Stimulated activated CD4-positive, alpha-beta T cell treated with anti-CD3 and anti-CD28 coated beads, Interleukin-12 subunit alpha, Interleukin-12 subunit beta, amount 100 ng/mL, for 48 hours (primary cell): Measurements from ENCODE around the gene SPEM2.

Experiments
- DNase-seq, 3 donors: peaks; one replicate each; pipeline ENCODE4 v3.0.0-alpha.2; 2020; ENCODE audit warnings: low read depth in 2 of 3, low spot score in 1 of 3

SPEM2 gene

DNA sequence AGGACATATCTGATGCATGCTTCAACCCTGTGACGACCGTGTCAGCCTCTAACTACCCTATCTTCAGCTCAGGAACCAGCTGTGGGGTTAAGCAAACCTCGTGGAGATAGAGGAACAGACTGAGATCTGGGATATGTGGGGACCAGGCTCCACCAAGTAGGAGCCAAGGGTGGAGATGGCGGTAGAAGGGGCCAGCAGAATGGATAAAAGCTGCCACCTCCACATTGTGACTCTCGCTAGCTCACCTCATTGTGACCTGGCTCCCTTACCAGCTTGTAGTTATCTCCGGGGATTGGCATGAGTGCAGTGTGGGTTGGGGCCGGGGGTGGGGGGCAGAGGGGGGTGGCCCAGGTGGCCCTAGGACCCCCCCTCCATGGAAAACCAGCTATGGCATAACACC, at the start of gene SPEM2:
TSS of gene SPEM2 (plus strand) at position 301 of the 400 bp plus-strand sequence. CDS start at position 374, 73 bp downstream.
- DNase-seq: no peak

GRCh38 chr17:7379134-7379533, 46.3 kb upstream of the SPEM2 start:
- DNase-seq: no peak

GRCh38 chr17:7380321-7380720, 45.1 kb upstream of the SPEM2 start:
- no peak for DNase-seq

DNA sequence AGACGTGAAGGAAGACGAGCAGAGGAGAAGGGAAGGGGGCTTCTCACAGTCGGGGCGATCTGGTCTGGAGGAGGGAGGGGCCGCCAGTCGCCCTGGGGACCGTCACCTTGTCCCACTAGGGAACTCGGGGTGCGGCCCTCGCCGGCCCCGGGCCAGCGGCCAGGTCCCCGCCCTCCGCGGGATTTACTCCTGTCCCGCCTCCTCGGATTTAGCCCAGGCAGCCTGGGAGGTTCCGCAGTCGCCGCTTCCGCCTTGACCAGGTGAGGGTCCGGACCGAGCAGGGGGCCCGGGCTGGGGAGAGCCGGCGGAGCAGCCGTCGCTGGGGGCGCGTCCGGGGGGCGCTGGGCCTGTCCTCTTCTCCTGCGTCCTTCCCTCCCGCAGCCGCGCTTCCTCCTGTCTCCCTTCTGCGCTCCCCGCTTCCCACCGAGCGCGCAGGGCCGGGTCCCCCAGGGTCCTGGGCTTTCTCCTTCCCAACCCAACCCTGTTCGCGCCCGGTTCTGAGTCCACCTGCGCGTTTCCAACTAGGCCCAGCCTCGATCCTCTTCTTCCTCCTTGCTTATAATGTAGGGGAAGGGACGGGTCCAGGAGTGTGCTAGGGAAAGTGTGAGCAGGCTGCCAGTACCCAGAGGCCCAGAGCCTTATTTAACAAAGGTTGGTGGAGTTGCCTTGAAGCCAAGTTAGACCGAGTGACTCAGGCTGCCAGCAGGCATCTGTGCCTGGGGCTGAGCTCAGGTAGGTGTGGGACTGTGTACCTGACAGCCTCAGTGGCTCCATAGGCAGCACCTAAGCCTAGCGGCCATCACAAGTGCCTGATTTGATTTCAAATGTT, 44.3 kb upstream of the SPEM2 start, which contains the start of gene TNK1:
TSS of gene TNK1 (plus strand) at position 235 of the 829 bp plus-strand sequence. CDS start 1,838 bp downstream, outside the sequence.
- no peak for DNase-seq

DNA sequence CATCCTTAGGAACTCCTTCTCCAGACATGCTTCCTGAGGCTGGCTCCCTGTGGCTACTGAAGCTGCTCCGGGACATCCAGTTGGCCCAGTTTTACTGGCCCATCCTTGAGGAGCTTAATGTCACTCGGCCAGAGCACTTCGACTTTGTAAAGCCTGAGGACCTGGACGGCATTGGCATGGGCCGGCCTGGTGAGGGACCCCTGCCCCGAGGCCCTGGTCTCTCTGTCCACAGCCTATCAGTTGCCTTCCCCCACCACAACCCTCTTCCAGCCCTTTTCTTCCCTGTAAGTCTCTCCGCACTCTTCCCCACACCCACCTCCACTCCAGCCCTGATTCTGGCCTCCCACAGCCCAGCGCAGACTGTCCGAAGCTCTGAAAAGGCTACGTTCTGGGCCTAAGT, 42.5 kb upstream of the SPEM2 start:
- DNase-seq: no peak

GRCh38 chr17:7383371-7383741, 42.1 kb upstream of the SPEM2 start:
- DNase-seq: no peak

- DNase-seq: peak; percentile 43 to 68 (median 66)
Observed at GRCh38 chr17:7383742-7384488, 41.5 kb upstream of the SPEM2 start.

- no peak for DNase-seq
Observed at GRCh38 chr17:7384489-7385081, 40.8 kb upstream of the SPEM2 start.

DNA sequence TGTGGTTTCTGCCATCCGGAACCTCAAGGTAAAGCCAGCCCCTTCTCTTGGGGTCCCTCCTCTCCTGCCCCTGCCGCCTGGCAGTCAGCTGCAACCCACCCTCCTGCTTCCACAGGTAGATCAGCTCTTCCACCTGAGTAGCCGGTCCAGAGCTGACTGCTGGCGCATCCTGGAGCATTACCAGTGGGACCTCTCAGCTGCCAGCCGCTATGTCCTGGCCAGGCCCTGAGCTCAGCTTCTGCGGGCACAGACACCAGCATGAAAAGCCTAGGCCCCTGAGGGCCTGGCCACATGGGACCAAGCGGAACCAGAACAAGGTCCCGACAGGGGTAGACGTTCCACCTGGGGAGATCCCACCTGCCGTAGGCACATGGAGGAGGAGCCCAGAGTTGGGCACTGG, 36.6 kb upstream of the SPEM2 start:
- no peak for DNase-seq

DNA sequence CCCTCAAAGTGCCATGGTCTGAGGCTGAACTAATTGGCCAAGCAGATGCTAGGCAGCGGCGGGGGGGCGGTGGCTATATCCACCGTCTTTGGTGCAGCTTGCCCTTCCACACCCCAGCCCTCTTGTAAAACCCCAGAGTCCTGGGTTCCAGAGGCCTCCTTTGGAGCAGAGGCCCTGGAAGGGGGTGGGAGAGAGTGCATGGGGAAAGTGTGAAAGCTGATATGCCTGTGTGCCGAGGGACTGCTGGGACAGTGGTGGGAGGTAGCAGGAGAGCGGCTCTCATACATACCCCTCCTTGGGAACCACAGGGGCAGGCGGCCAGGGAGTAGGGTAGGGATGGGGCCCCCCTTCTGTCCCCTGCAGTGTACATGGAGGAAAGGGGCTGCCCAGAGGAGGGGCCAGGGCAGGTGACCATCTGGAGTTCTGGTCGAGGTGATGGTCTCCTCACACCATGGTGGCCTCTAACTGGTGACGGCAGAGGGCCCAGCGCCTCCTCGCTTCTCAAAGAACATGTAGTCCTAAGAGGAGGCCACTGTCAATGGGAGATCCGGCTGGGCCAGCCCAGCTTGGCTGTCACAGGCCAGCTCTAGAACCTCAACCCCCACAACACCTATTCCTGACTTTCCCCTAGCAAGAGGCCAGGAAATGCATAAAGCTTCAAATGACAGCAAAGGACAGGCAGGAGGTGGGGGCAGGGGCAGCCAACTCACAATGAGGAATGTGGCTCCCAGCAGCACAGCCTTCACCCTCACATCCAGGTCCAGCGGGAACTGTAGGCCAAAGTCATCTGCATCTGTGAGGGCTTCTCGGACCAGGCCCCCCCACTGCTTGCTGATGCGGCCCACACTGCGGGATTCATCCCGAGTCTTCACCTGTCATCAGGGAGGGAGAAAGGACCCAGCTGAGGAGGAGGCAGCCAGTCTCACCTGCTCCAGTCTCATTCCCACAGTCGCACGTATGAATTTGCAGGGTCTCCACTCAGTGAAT, 35.2 kb upstream of the SPEM2 start:
- no peak for DNase-seq

DNA sequence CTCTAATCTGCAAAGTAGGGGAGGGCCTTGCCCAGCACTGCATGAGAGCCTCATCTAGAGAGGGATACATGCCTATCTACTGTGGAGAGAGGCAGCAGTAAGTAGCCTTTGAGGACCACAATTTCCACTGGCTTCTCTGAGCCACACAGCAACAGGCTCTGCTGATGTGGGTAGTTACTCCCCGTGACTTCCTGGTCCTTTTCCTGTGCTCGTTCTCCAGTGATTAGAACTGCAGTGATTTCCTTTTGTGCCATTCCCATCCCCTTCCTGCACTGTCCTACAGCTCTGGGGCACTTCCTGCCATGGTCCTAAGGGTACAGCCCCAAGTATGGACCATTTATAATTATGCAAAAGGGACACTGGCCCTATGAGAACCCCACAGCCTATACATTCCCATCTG, 34.1 kb upstream of the SPEM2 start:
- DNase-seq: no peak

DNA sequence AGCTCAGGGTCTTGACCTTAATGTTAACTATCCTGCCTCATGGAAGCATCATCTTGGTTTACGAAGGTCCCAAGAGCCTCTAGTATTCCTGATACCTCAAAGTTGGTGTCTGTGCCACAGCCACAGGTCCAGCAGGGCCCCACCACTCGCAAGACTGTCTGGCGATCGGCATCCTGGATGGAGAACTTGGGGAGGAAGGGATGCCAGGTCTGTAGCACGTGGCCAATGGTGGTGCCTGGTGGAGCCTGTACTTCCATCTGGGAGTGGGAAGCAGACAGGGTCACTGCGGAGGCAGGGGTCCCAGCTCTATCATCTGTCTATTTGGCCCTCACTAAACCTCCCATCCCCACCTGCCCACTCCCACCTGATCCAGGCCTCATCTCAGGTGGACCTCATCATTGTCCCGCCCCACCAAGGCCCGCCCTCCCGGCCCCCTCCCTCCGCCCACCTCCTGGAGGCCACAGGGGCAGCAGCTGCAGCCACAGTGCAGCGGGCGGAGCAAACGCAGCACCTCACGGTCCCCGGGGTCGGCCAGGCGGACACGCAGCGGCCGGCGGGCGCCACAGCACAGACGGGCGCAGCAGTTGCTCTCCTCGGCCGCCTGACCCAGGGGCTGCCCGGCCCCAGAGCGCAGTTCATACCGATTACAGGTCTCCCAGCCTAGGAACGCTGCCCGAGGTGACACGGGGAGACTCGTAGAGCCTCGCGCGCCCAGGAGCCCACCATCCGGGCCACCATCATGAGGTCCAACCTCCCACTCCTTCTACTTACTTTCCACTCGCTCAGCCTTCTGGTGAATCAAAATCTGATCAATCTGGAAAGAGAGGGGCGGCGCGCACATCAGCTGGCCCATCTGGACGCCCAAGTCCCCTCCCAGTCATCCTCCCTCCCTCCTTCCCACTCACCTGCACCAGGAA, 32.5 kb upstream of the SPEM2 start:
- no peak for DNase-seq

DNA sequence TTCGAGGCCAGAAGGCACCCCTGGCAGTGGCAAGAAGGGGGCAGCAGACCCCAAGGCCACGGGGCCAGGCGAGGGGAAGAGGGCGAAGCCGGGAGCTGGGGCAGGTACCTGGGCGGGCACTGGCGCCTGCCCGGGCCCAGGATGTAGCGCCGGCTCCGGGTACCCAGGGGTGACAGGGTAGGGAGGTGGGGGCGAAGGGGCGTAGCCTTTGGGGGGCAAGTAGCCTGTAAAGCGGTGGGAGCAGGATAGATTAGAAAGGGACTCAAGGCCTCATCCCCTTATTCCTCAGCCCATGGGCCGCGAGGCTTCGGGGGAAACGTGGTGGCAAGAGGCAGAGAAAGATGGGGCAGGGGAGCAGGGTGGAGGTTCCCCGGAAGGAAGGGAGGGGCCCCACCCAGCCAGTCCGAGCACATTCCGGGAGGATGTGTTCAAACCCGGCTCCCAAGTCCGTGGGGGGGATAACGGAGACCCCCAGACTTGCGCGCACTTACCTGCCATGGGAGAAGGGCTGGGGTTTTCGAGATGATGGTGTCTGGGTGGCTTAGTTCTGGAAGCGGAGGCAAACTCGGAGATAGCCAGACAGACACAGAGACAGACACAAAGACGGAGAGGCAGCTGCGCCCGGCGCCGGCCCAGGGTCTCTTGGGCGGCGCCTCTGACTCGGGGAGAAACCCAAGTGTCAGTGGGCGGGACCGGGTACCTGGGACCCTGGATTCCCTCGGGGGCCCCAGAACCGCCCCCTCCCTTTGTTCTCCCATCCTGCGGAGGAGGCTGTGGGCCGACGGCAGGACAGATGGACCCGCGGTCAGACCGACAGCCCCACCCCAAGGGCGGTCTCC, 31.6 kb upstream of the SPEM2 start:
- DNase-seq: peak in 2 of 3 donors; percentile 19 to 25

DNA sequence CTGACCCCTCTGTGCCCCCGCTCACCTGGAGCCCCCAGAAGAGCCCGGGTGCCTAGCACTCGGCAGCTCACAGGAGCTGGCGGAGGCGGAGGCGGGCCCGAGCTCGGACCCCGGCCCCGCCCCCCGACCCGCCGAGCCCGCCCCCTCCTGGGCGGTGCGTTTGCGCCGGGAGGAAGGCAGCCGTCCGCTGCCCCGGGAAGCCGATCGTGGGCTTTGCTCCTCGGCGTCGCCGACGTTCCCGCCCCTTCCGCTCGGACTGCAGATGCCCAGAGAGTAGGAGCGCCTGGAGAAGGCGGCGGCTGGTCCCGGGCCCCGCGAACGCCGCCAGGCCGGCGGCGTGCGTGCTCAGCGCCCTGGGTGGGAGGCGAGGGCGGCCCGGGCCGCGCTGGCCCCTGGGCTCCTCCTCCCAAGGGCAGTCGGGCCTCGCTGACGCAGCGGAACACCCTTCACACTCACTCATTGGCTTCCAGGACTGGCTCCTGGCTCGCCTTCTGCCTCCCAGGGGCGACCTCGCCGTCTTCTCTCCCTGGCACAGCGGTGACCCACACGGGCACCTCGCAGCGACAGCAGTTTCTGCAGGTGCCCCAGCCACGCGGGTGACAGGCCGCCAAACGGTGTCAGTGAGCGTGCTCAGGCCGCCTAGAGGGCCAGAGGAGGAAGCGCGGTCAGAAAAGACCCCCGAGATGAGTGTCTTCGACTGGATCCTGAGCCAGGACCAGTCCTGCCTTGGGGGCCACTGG, 30.8 kb upstream of the SPEM2 start, which contains the start of gene PLSCR3:
TSS of gene PLSCR3 (minus strand) at position 74 of the 740 bp plus-strand sequence. CDS start 415 bp downstream, outside the sequence.
- peak; percentile 64 to 82 (median 76) for DNase-seq

DNA sequence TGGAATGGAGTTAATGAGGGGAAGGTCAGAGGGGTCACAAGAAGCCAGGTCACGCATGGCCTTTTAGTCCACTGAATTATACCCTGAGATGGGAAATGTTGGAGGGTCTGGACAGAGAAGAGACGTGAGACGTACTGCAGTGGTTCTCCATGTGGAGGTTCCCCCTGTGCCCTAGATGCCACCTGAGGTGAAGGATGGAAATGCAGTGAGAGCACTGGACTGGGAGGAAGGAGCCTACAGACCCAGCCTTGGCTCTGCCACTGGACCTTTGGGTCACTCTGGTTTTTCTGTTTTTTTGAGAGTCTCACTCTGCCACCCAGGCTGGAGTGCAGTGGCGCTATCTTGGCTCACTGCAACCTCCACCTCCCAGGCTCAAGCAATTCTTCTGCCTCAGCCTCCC, 29.3 kb upstream of the SPEM2 start:
- DNase-seq: no peak

GRCh38 chr17:7398612-7399011, 26.8 kb upstream of the SPEM2 start:
- DNase-seq: no peak

GRCh38 chr17:7403043-7403726, 22.2 kb upstream of the SPEM2 start:
- no peak for DNase-seq

GRCh38 chr17:7403727-7403976, 21.8 kb upstream of the SPEM2 start:
- no peak for DNase-seq
